DMS114 treated with DMSO at 0.1 percent for 48 hours (cell line): ENCODE data around the gene AFAP1L2.

Experiments used
- DNase-seq: peaks from one replicate; lab custom pipeline; 2025; ENCODE audit not compliant: unreplicated experiment; lab: John Stamatoyannopoulos, UW

Gene AFAP1L2

DNA sequence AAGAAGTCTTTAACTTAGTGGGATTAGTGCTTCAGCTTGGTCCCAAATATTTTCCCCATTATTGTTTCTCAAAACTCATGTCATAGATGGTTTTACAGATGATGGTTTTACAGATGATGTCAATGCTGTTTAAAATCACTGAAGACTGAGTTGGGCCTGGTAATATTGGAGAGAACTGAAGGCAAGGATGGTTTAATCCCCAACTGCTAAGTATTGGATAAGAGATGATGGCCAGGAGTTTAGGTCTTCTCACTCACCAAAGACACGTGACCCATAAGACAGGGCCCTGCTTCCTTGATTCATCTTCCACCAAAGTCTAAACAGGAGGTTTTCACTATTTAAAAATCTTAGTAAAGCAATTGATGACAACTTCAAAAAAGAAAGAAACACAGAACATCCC, 108.9 kb downstream of the AFAP1L2 start:
- no peak for DNase-seq

DNA sequence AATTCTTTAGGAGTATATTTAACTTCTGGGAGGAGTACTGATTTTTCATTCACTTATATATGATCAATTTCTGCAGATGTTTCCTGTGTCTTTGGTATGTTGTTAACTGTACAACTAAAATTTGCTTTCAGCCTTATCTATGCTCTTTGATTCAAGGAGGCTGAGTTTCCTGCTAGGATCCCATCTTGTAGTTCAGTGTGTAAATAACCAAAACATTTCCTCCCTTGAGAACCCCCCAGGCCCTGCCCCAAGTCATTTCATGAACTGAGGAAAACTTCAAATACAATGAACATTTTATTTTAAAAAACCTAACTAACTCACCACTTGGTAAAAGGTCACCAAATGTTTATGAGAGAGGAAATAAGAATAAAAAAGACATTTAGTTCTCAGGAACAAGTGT, 109.8 kb downstream of the AFAP1L2 start:
- no peak for DNase-seq

DNA sequence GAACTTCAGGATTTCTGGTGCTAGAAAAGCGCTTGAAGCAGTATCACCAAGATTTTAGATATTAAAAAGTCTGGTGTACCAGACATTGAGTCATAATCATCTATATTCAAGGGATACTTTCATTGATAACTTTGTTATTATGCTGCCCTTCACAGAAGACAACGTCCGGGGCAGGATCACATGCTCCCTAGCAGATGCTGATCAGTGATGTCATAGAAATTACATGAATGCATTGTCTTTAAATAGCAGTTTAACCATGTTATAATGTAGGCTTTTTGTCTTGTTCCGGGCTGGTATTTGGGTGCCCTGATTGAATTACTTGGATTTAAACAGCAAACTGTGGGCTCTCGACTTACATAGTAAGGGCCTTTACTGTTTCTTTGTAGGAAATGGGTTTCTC, 111.2 kb downstream of the AFAP1L2 start:
- DNase-seq = no peak

DNA sequence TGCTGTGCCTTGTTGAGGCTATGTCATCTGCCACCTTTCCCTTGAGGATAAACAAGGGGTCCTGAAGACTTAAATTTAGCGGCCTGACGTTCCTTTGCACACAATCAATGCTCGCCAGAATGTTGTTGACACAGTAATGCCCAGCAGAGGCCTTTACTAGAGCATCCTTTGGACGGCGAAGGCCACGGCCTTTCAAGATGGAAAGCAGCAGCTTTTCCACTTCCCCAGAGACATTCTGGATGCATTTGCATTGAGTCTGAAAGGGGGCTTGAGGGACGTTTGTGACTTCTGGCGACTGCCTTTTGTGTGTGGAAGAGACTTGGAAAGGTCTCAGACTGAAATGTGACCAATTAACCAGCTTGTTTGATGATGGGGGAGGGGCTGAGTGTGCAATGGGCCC, 112.8 kb downstream of the AFAP1L2 start:
- no peak for DNase-seq

DNA sequence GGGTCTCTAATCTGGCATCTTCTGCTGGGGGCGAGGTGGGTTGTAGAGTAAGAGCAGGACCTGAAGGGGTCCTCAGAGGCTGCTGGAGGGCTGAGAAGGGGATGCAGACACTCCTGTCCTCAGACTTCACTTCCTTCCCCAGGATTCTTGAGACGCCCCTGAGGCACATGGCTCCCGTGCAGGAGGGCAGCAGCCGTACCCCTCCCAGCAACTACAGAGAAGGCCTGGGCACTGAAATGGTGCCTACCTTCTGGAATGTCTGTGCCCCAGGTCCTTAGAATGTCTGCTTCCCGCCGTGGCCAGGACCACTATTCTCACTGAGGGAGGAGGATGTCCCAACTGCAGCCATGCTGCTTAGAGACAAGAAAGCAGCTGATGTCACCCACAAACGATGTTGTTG, 113.2 kb downstream of the AFAP1L2 start:
- DNase-seq = no peak

DNA sequence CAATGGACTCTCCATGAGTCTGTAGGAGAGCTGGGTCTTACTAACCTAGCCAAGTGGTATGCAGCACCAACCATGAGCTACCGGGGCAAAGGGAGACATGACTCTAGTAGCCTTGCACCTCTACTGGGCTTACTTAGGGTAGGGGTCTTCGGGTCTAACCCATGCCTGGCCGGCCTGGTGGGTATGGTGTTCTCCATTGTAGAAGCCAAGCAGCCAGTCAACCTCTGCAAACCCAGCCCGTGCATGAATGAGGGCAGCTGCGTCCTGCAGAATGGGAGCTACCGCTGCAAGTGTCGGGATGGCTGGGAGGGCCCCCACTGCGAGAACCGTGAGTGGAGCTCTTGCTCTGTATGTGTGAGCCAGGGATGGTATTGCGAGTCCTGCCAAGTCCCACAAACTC, 114.3 kb downstream of the AFAP1L2 start:
- no peak for DNase-seq

DNA sequence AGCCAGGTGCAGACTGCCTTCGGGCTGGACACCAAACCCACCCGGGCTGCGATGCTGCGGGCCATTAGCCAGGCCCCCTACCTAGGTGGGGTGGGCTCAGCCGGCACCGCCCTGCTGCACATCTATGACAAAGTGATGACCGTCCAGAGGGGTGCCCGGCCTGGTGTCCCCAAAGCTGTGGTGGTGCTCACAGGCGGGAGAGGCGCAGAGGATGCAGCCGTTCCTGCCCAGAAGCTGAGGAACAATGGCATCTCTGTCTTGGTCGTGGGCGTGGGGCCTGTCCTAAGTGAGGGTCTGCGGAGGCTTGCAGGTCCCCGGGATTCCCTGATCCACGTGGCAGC, 115.2 kb downstream of the AFAP1L2 start:
- no peak for DNase-seq

DNA sequence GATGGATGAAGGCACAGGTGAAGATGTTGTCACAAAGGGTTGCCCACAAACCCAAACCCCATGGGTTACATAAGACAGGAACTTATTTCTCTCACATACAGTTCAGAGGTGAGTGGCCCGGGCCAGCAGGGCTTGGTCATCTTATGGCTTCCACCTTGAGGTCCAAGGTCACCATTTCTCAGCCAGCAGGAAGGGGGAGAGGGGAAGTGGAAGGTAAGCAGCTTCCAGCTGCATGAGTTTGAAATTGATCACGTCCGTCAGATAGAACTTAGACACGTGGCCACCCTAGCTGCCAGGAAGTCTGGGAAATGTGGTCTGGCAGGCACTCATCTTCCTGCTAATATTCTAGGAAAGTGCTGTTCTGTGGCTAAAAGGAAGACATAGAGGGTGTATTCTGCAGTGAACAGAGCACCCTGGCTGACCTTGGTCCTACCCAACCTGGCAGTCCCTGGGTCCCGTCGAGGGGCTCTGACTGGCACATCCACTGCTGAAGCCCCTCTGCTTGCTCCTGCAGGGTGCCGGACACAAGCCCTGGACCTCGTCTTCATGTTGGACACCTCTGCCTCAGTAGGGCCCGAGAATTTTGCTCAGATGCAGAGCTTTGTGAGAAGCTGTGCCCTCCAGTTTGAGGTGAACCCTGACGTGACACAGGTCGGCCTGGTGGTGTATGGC, 115.7 kb downstream of the AFAP1L2 start:
- DNase-seq = no peak

DNA sequence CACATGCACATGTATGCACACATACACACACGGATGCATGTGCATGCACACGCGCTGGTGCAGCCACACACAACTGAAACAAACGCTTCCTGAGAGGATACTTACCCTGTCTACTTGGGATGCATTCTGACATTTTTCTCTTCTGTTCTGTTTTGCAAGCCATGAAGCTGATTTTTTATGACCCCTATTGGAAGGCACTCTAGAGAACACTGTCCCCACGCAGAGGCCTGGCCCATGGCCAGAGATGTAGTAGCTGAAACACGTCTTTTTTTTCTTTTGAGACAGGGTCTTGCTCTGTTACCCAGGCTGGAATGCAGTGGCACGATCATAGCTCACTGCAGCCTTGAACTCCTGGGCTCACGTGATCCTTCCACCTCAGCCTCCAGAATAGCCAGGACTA, 117.4 kb downstream of the AFAP1L2 start:
- DNase-seq = no peak

DNA sequence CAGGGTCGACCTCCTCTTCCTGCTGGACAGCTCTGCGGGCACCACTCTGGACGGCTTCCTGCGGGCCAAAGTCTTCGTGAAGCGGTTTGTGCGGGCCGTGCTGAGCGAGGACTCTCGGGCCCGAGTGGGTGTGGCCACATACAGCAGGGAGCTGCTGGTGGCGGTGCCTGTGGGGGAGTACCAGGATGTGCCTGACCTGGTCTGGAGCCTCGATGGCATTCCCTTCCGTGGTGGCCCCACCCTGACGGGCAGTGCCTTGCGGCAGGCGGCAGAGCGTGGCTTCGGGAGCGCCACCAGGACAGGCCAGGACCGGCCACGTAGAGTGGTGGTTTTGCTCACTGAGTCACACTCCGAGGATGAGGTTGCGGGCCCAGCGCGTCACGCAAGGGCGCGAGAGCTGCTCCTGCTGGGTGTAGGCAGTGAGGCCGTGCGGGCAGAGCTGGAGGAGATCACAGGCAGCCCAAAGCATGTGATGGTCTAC, 118.3 kb downstream of the AFAP1L2 start:
- no peak for DNase-seq

DNA sequence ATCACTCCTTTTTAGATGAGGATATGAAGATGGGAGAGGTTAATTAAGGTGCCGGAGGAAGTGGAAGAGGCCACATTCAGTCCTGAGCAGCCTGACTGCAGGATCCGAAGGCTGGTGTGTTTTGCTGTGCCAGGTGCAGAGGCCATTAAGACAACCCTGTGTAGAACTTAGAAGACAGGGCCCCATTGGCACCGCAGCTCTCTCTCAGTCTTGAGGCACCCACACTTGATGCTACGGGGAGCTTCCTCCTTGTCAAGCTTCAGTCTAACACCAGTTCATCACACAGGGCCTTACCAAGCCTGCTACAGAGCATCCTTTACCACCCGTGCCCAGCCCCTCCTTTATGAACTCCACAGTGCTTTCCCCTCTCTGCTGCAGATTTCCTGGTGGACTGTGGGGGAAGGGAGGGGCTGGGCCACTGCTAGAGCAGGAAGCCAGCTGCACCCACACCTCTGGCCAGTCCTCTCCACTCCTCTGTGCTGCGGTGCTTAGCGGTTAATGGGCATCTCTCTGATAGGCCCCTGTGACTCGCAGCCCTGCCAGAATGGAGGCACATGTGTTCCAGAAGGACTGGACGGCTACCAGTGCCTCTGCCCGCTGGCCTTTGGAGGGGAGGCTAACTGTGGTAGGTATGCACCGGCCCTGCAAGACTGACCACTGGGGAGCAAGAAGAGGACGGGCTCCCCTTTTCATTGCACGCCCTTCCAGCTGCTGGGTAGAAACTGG, 119.8 kb downstream of the AFAP1L2 start:
- DNase-seq = no peak

DNA sequence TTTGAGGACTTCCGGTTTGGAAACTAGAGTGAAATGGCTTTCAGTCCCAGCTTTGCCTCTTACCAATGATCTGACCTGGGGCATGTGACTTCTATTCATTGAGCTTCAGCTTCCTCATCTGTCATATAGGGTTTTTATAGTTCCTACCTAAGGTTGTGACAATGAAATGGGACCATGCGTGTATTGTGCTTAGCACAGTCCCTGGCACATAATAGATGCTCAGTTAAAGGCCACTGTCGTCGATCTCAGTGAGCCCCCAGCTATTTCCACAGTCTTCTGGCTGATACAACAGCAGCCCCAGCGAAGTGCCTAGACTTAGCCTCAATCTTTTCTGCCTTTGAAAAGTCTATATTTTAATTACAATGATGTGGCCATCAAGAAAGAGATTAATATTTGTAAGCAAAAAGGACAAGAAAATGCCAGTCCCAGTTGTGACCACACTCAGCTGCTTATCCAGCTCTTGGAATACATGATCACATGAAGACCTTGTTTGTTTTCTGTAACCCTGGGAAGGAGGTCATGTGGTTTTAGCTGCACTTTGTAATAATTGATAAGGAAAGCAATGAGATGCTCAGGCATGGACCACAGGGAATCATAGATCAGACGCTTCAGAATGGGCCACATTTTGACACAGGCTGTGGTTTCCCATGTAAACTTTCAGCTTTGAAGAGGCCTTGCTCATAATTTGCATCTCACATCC, 120.6 kb downstream of the AFAP1L2 start:
- no peak for DNase-seq

DNA sequence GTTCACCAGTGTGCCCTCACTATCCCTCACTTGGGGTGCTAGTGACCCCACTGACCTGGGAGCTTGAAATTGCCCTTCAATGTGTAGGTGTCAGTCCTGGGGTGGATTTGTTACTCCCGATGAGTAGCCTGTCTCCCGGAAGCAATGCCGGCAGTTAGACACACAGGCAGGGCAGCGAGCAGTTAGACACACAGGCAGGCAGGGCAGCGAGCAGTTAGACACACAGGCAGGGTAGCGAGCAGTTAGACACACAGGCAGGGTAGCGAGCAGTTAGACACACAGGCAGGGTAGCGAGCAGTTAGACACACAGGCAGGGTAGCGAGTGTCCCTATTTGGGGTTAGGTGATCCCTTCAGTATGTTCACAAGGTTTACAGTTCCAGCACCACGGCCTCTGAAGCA, 121.2 kb downstream of the AFAP1L2 start:
- DNase-seq = no peak

DNA sequence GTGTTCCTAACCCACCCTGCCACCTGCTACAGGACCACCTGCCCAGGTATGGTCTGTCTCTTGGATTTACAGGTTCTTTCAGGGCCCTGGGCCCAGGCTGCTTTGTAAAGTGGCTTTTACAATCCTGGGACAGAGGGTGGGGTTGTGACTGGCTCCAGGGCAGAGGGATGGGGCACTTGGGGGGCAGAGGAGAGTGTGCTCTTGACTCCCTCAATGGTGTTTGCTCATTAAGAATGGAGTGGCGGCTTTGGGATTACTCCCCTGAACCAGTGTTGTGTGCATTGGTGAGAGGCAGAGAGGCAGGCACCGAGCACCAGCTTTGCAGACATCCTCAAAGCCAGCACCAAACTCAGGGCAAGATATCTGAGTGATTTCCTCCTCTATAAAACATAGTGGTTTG, 121.8 kb downstream of the AFAP1L2 start:
- no peak for DNase-seq

DNA sequence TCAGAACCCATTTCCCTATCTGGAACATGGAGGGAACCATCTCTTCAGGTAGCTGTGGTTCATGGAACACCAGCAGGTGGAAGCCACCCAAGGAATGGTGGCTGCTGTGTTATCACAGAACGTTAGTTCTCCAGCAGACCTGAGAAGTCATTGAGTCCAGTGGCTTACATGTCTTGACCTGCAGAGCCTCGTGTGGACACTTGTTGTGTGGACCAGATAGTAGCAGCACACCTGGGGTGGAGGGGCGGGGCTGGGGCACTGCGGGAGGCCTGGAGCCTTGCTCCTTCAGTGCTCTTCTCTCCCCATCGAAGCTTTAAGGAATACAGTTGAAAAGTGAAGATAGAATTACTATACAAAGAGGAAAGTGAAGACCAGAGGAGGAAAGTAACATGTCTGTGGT, 122.8 kb downstream of the AFAP1L2 start:
- no peak for DNase-seq

DNA sequence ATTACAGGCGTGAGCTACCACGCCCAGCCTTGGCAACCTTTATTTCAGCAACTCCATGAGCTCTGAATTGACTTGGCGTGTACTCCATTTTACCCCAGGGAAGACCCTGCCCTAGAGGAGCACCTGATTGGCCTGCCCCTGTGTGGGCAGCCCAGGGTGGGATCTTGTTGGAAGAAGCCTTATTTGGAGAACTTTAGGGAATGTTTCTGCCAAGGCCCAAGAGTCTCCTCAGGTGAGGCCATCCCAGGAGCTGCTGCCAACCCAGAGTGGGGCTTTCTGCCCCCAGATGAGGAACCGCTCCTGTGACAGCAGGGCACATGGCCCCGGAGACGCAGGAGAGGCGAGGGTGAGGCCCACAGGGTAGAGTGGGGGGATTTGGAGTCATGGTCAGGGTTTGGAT, 123.3 kb downstream of the AFAP1L2 start:
- DNase-seq = no peak

DNA sequence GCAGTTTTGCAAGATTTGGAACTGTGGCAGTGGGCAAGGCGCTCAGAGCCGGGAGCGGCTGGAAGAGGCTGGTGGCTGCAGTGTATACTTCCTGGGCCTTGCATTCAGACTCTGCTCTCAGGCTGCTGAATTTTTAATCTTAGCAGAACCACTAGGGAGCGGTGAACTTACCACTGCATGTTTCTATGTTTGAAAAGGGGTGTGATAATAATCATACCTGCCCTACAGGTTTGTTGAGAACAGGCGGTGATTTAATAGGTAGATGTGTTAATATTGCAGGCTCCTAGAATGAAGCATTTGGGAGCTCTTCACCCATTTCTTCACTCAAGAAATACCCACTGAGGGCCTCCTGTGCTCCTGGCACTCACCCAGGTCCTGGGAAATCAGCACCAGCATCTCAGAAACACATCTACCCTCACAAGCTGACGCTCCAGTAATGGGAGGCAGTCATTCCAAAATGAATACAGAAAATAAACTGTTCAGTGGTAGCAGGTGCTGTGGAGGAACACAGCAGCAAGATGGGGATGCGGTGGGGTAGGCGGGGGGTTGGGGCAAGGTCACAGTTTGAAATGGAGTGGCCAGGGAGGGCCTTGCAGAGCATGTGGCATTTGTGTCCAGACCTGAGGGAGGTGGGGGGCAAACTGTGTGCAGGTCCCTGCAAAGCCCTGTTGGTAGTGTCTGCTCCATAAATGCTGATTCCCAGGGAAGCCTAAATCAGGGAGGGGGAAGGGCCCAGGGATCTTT, 124.2 kb downstream of the AFAP1L2 start:
- DNase-seq = no peak

DNA sequence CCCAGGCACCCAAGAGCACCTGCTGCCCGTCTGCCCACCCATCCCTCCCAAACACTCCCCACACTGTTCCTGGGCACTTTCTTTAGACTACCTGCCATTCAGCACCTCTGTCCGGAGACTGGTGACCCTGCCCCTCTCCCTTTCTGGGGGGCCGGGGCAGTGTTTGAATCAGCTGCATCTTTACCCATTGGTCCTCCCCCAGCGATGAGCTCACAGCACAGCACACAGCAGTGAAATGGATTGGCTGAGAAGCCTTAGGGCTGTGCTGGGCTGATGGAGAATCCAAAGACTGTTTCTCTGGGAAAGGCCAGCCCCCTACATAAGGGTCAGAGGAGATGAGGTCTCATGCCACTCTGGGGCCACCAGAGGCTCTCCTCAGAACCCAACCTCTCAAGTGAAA, 125.0 kb downstream of the AFAP1L2 start:
- DNase-seq = no peak

DNA sequence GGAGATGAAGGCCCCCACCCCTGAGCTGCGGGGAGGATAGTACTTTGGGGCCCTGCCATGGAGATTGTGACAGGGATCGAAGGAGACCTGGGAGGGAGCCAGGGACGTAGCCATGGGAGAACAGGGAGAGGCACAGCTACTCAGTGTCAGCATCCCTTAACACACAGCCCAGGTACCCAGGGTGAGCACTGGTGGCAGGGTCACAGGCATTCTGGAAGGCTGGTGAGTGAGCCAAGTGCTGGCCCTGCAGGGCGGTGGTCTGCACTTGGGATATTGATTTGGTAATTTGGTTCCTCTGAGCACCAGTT, 125.5 kb downstream of the AFAP1L2 start:
- DNase-seq = no peak

DNA sequence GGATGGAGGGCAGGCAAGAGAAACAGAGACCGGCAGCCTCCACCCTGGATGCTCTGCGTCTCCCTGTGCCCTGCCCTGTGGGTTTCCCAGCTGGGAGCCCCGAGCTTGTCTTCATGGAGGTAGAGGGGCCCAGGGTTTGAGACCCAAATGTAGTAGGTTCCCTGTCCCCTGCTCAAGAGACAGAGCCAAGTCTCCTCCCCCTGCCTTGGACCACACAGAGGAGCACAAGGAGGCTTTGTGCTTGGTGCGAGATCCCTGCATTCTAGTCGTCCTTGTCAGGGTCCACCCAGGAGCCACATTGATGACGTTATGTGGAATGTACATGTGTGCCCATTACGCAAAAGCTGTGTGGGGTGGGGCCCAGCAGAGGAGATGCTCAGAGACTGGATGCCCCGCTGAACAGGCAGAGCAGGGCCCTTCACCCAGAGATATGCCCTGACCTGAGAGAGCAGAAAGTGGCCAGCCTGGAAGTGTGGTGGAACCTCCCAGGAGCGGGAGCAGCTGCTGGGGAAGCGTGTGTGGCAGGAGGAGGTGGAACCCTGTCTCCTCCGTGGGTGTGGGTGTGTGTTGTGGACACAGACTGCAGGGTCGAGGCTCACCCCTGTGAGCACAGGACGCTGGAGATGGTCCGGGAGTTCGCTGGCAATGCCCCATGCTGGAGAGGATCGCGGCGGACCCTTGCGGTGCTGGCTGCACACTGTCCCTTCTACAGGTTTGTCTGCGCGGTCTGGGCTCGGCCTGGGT, 126.0 kb downstream of the AFAP1L2 start:
- DNase-seq = no peak

DNA sequence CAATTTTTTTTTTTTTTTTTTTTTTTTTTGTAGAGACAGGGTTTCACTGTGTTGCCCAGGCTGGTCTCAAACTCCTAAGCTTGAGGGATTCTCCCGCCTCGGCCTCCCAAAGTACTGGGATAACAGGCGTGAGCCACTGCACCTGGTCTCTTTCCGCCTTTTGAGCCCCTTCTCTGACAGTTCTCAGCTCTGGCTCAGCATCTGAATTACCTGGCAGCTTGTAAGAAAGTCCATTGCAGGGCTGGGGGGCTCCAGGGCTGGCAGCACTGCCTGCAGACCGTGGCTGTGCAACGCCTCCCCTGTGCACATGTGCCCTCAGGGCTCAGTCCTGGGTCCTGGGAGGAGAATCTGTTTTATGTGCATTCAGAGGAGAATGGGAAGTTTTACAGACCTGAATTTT, 127.6 kb downstream of the AFAP1L2 start:
- no peak for DNase-seq
